Ovary (tissue), 9 donors: ENCODE results near the gene DPM1. TPM values are rescaled to one million over a fixed set of nuclear protein-coding genes. Genes with fewer than 3 reads are reported as not detected.

Experiments used
- DNase-seq, 5 donors: peaks; one replicate each; pipeline ENCODE4 v3.0.0-alpha.2; 2019 to 2020
- H3K27ac ChIP-seq, 2 donors: fragments of 200-600 bp; one replicate each; pipeline versions ENCODE4 v1.5.1 to v1.8.0; 2019 to 2022
- H3K27me3 ChIP-seq: fragments of 200-600 bp; one replicate; pipeline ENCODE4 v1.8.0; 2022
- H3K36me3 ChIP-seq: fragments of 200-600 bp; sonication (generic); one replicate; pipeline ENCODE4 v1.5.1; 2019
- H3K4me1 ChIP-seq: one replicate; pipeline ENCODE4 v1.8.1; 2013; ENCODE audit warnings: mild to moderate bottlenecking, moderate library complexity; ENCODE audit not compliant: insufficient read depth
- H3K4me3 ChIP-seq: fragments of 200-600 bp; sonication (generic); one replicate; pipeline ENCODE4 v1.5.1; 2017
- H3K9me3 ChIP-seq, 2 donors: fragments of 200-600 bp in 1 of 2; sonication (generic) in 1 of 2; one replicate each; pipeline versions ENCODE4 v1.5.1 to v1.8.1; 2013 to 2019; ENCODE audit warnings: mild to moderate bottlenecking in 1 of 2, moderate library complexity in 1 of 2
- CTCF ChIP-seq, 3 donors: fragments of 450-650 bp in 2 of 3; fragments of 200-600 bp in 1 of 3; IDR thresholded peaks; one replicate each; pipeline versions ENCODE4 v1.5.1 to v1.8.0; 2016 to 2022; ENCODE audit warnings: antibody characterized with exemption in 3 of 3, mild to moderate bottlenecking in 1 of 3
- EP300 ChIP-seq: sonication (generic); formaldehyde crosslinking; IDR thresholded peaks from one replicate; pipeline ENCODE4 v1.6.1; 2017; ENCODE audit warnings: antibody characterized with exemption
- POLR2A ChIP-seq: fragments of 450-650 bp; IDR thresholded peaks from one replicate; pipeline ENCODE4 v1.6.1; 2017; ENCODE audit warnings: antibody characterized with exemption, mild to moderate bottlenecking, moderate library complexity
- WGBS, 3 donors: extraction: QIAGEN DNeasy Blood & Tissue Kit in 1 of 3; methylation state at CpG; one replicate each; pipeline versions ENCODE4 v1.1.5 to v1.1.7; 2013 to 2017; 5-methylcytosine and 5-hydroxymethylcytosine counted together
- intact Hi-C, 4 donors: fragments of 100-400 bp; cut with DNase I; formaldehyde crosslinking; loops; one replicate each; pipeline versions ENCODE4 v1.11.0 to v1.15.1; 2022 to 2023
- polyA plus RNA-seq, 2 donors: library from polyadenylated mRNA; stranded (reverse); fragments of 200-250 nt in 1 of 2; fragments of 350-450 nt in 1 of 2; fragmentation: Illumina TruSeq in 1 of 2; extraction: RNeasy Lipid Tissue Mini Kit (QIAGEN cat#74804) in 1 of 2; gene quantifications; one replicate each; pipeline ENCODE4 v1.2.3, GENCODE V29; 2013 to 2014
- total RNA-seq, 7 donors: library from RNA; depleted of rRNA in 2 of 7; stranded (reverse); fragments of >200 nt in 2 of 7; fragmentation: NEBNext Ultra II Directional in 3 of 7; extraction: Animal tissue kit (Norgen Biotek cat#: 25700) in 3 of 7; gene quantifications; one replicate each; pipeline versions ENCODE4 v1.1.0 to v1.2.4, GENCODE V29; 2016 to 2023
- donor health status: DM: no; HTN: no; CAD: no; lungs with moderate emphysema.
- donor health status: DM: no; HTN: no; CAD: no.
- donor health status: Bipolar disorder and iron deficiency.
- donor health status: DM: yes; HTN: yes; CAD: no.
- donor health status: DM: no; HTN: no; CAD: no.
- donor health status: DM: yes; HTN: yes; CAD: no.

The DPM1 gene
- total and polyA plus RNA-seq, 9 donors: 31.1 to 53.8 (median 38.1) TPM

GRCh38 chr20:50996901-50997865 is 38.9 kb upstream of the DPM1 start:
- TF ChIP-seq POLR2A: no peak
- TF ChIP-seq CTCF (IDR thresholded peaks at IDR 0.05): no peak
- no peak for TF ChIP-seq EP300
- Histone ChIP-seq H3K9me3 (no peaks in the 10 kb centered on the region), H3K27ac (no peak overlapping the region)

GRCh38 chr20:50995506-50995905 is 37.2 kb upstream of the DPM1 start:
- no peak overlapping the region for H3K4me3 ChIP-seq
- no peaks in the 10 kb centered on the region for H3K36me3 ChIP-seq
- no peak for TF ChIP-seq CTCF (IDR thresholded peaks at IDR 0.05)
- TF ChIP-seq POLR2A: no peak
- no peak for TF ChIP-seq EP300
- H3K27me3 ChIP-seq: no peaks in the 10 kb centered on the region
- DNase-seq: no peak
- intact Hi-C loops: no loop called here
- H3K27ac ChIP-seq: no peak overlapping the region
- no peaks in the 10 kb centered on the region for H3K4me1 ChIP-seq
- 72 to 81% (median 80%) methylated on average over 5 of the region's 5 CpGs for WGBS, 3 donors
- H3K9me3 ChIP-seq: no peaks in the 10 kb centered on the region

More at GRCh38 chr20:50996901-50997865, 38.9 kb upstream of the DPM1 start:
- intact Hi-C loops: no loop called here
- Histone ChIP-seq H3K36me3 (no peaks in the 10 kb centered on the region), H3K4me3 (no peak overlapping the region), H3K4me1 (no peaks in the 10 kb centered on the region), H3K27me3 (no peaks in the 10 kb centered on the region)
- WGBS, 3 donors: 26 to 33% (median 30%) methylated on average over 10 of the region's 10 CpGs
- DNase-seq: no peak

- 76 to 81% (median 78%) methylated on average over 9 of the region's 9 CpGs for WGBS, 3 donors
- Histone ChIP-seq H3K36me3 (no peaks in the 10 kb centered on the region), H3K27me3 (no peaks in the 10 kb centered on the region), H3K4me3 (no peak overlapping the region), H3K27ac (no peak overlapping the region), H3K9me3 (no peaks in the 10 kb centered on the region), H3K4me1 (no peaks in the 10 kb centered on the region)
- no peak for TF ChIP-seq EP300
- no peak for TF ChIP-seq CTCF (IDR thresholded peaks at IDR 0.05)
- no peak for TF ChIP-seq POLR2A
- no peak for DNase-seq
- intact Hi-C loops: loop anchor here in 1 of 4 donors (5.0 kb wide), 1 partner anchor 318 kb away; no protein-coding TSS in a partner anchor
Observed at GRCh38 chr20:50993876-50994275, 35.5 kb upstream of the DPM1 start.

- intact Hi-C loops: loop anchor here in 1 of 4 donors (5.0 kb wide), 1 partner anchor 319 kb away; no protein-coding TSS in a partner anchor
- WGBS, 3 donors: 33 to 42% (median 35%) methylated on average over 13 of the region's 13 CpGs
- TF ChIP-seq EP300: no peak
- no peak for TF ChIP-seq CTCF (IDR thresholded peaks at IDR 0.05)
- no peak for TF ChIP-seq POLR2A
- H3K4me1 ChIP-seq: no peaks in the 10 kb centered on the region
- no peaks in the 10 kb centered on the region for H3K9me3 ChIP-seq
- no peaks in the 10 kb centered on the region for H3K36me3 ChIP-seq
- no peak for DNase-seq
- no peak overlapping the region for H3K27ac ChIP-seq
- no peaks in the 10 kb centered on the region for H3K27me3 ChIP-seq
- no peak overlapping the region for H3K4me3 ChIP-seq
Observed at GRCh38 chr20:50992733-50993457, 34.6 kb upstream of the DPM1 start.
